B cell (primary cell): ENCODE measurements around the gene UBB.

Source experiments
- CTCF ChIP-seq: fragments of 200-600 bp; IDR thresholded peaks from one replicate; pipeline ENCODE4 v1.8.0; 2022; ENCODE audit warnings: antibody characterized with exemption, mild to moderate bottlenecking
- EZH2 ChIP-seq: IDR thresholded peaks from 2 replicates; pipeline ENCODE4 v1.6.1; 2012; ENCODE audit warnings: borderline replicate concordance, low read depth, mild to moderate bottlenecking, moderate library complexity, low read length; ENCODE audit not compliant: insufficient read depth, poor library complexity, severe bottlenecking

GRCh38 chr17:16364625-16365024, 16.3 kb upstream of the UBB start:
- no peak for TF ChIP-seq CTCF
- no peak for TF ChIP-seq EZH2
